Measurements from ENCODE around the gene ANP32A. TPM values are rescaled to one million over a fixed set of nuclear protein-coding genes. Genes with fewer than 3 reads are reported as not detected.

The ANP32A gene
- total RNA-seq, 5 donors from 2014 or later (not counting 1 experiment from before 2014, with no cell fraction given) = 93.2 to 123 (median 116) TPM

- CTCF ChIA-PET = no interaction called here
- no peak overlapping the region for H3K27ac Mint-ChIP-seq
These were observed 87.0 kb downstream of the ANP32A start for GRCh38 chr15:68733666-68734065.

GRCh38 chr15:68732451-68732850 is 88.2 kb downstream of the ANP32A start:
- H3K4me3 ChIP-seq (ENCODE audit: control insufficient read depth in 1 of 2, extremely low read depth in 1 of 2, low read length in 1 of 2) = no peak overlapping the region
- H3K4me1 Mint-ChIP-seq = peaks cover 0 to 7% (median 5%) of the 10 kb centered on the region in 3 donors
- WGBS (ENCODE audit: insufficient coverage) = 88% methylated on average over 2 of the region's 2 CpGs
- H3K4me3 Mint-ChIP-seq = no peak overlapping the region
- no peaks in the 10 kb centered on the region for H3K36me3 ChIP-seq (ENCODE audit: control insufficient read depth in 2 of 2, extremely low read depth in 1 of 2, insufficient read depth in 1 of 2, low read length in 1 of 2)
- H3K27ac ChIP-seq (ENCODE audit: low read length) = no peak overlapping the region
- H3K27ac Mint-ChIP-seq = no peak overlapping the region
- no peaks in the 10 kb centered on the region for H3K4me1 ChIP-seq (ENCODE audit: control insufficient read depth in 1 of 2, extremely low read depth in 1 of 2, insufficient read depth in 2 of 2, low read length in 2 of 2)
- peaks cover 0 to 15% of the 10 kb centered on the region in 2 experiments for H3K27me3 ChIP-seq (replicated peaks in 1 of 2; ENCODE audit: control insufficient read depth in 2 of 2, extremely low read depth in 1 of 2, insufficient read depth in 2 of 2, low read length in 1 of 2)
- CTCF ChIA-PET = interaction anchor here (1.2 to 2.1 kb wide), 2 partner anchors 96 to 143 kb away, joined by 3 to 13 read pairs; no protein-coding TSS in a partner anchor
- POLR2A ChIA-PET = no interaction called here
- H3K27me3 Mint-ChIP-seq = no peaks in the 10 kb centered on the region
- ATAC-seq (replicated peaks in 1 of 4) (no peak), DNase-seq (no peak)
- H3K36me3 Mint-ChIP-seq = no peaks in the 10 kb centered on the region
- H3K9me3 Mint-ChIP-seq = no peaks in the 10 kb centered on the region
- no peaks in the 10 kb centered on the region for H3K9me3 ChIP-seq

More at GRCh38 chr15:68733666-68734065, 87.0 kb downstream of the ANP32A start:
- H3K27me3 Mint-ChIP-seq = no peaks in the 10 kb centered on the region
- H3K36me3 Mint-ChIP-seq = no peaks in the 10 kb centered on the region
- no peak for DNase-seq
- POLR2A ChIA-PET = no interaction called here
- Histone ChIP-seq H3K27ac (ENCODE audit: low read length) (no peak overlapping the region), H3K4me1 (ENCODE audit: control insufficient read depth in 1 of 2, extremely low read depth in 1 of 2, insufficient read depth in 2 of 2, low read length in 2 of 2) (no peaks in the 10 kb centered on the region), H3K27me3 (replicated peaks in 1 of 2; ENCODE audit: control insufficient read depth in 2 of 2, extremely low read depth in 1 of 2, insufficient read depth in 2 of 2, low read length in 1 of 2) (peaks cover 0 to 10% of the 10 kb centered on the region in 2 experiments), H3K4me3 (ENCODE audit: control insufficient read depth in 1 of 2, extremely low read depth in 1 of 2, low read length in 1 of 2) (no peak overlapping the region), H3K9me3 (no peaks in the 10 kb centered on the region), H3K36me3 (ENCODE audit: control insufficient read depth in 2 of 2, extremely low read depth in 1 of 2, insufficient read depth in 1 of 2, low read length in 1 of 2) (no peaks in the 10 kb centered on the region)
- no peak overlapping the region for H3K4me3 Mint-ChIP-seq
- no peaks in the 10 kb centered on the region for H3K9me3 Mint-ChIP-seq
- no peak for ATAC-seq (replicated peaks in 1 of 4)
- WGBS (ENCODE audit: insufficient coverage) = 36% methylated on average over 5 of the region's 6 CpGs
- peaks cover 0 to 7% (median 5%) of the 10 kb centered on the region in 3 donors for H3K4me1 Mint-ChIP-seq

- no peaks in the 10 kb centered on the region for H3K27me3 Mint-ChIP-seq
These were observed 89.5 kb downstream of the ANP32A start for GRCh38 chr15:68730976-68731897.

GRCh38 chr15:68730471-68730919 is 90.2 kb downstream of the ANP32A start:
- Histone ChIP-seq H3K36me3 (ENCODE audit: control insufficient read depth in 2 of 2, extremely low read depth in 1 of 2, insufficient read depth in 1 of 2, low read length in 1 of 2) (no peaks in the 10 kb centered on the region), H3K4me1 (ENCODE audit: control insufficient read depth in 1 of 2, extremely low read depth in 1 of 2, insufficient read depth in 2 of 2, low read length in 2 of 2) (no peaks in the 10 kb centered on the region), H3K27ac (ENCODE audit: low read length) (no peak overlapping the region), H3K27me3 (replicated peaks in 1 of 2; ENCODE audit: control insufficient read depth in 2 of 2, extremely low read depth in 1 of 2, insufficient read depth in 2 of 2, low read length in 1 of 2) (peaks cover 0 to 28% of the 10 kb centered on the region in 2 experiments), H3K9me3 (no peaks in the 10 kb centered on the region), H3K4me3 (ENCODE audit: control insufficient read depth in 1 of 2, extremely low read depth in 1 of 2, low read length in 1 of 2) (no peak overlapping the region)
- H3K4me3 Mint-ChIP-seq = no peak overlapping the region
- WGBS (ENCODE audit: insufficient coverage) = 57% methylated on average over 3 of the region's 6 CpGs
- no peaks in the 10 kb centered on the region for H3K9me3 Mint-ChIP-seq
- H3K4me1 Mint-ChIP-seq = peaks cover 0 to 7% (median 5%) of the 10 kb centered on the region in 3 donors
- H3K27ac Mint-ChIP-seq = no peak overlapping the region
- ATAC-seq (replicated peaks in 1 of 4) (no peak), DNase-seq (peak in 19 of 35 experiments; percentile 4 to 56 (median 13))
- no peaks in the 10 kb centered on the region for H3K36me3 Mint-ChIP-seq
- POLR2A ChIA-PET = no interaction called here
- H3K27me3 Mint-ChIP-seq = peaks cover 0 to 4% of the 10 kb centered on the region in 2 donors
- CTCF ChIA-PET = interaction anchor here in 1 of 2 donors (2.1 kb wide), 1 partner anchor 145 kb away, joined by 13 read pairs; no protein-coding TSS in a partner anchor

More at GRCh38 chr15:68730976-68731897, 89.5 kb downstream of the ANP32A start:
- Mint-ChIP-seq H3K4me1 (peaks cover 0 to 7% (median 5%) of the 10 kb centered on the region in 3 donors), H3K9me3 (no peaks in the 10 kb centered on the region), H3K4me3 (no peak overlapping the region), H3K27ac (no peak overlapping the region), H3K36me3 (no peaks in the 10 kb centered on the region)
- no peak overlapping the region for H3K27ac ChIP-seq (ENCODE audit: low read length)
- H3K27me3 ChIP-seq (replicated peaks in 1 of 2; ENCODE audit: control insufficient read depth in 2 of 2, extremely low read depth in 1 of 2, insufficient read depth in 2 of 2, low read length in 1 of 2) = peaks cover 0 to 21% of the 10 kb centered on the region in 2 experiments
- H3K9me3 ChIP-seq = no peaks in the 10 kb centered on the region
- H3K4me1 ChIP-seq (ENCODE audit: control insufficient read depth in 1 of 2, extremely low read depth in 1 of 2, insufficient read depth in 2 of 2, low read length in 2 of 2) = no peaks in the 10 kb centered on the region
- WGBS (ENCODE audit: insufficient coverage) = 68% methylated on average over 12 of the region's 15 CpGs
- ATAC-seq (replicated peaks in 1 of 4) (no peak), DNase-seq (no peak)
- H3K36me3 ChIP-seq (ENCODE audit: control insufficient read depth in 2 of 2, extremely low read depth in 1 of 2, insufficient read depth in 1 of 2, low read length in 1 of 2) = no peaks in the 10 kb centered on the region
- no peak overlapping the region for H3K4me3 ChIP-seq (ENCODE audit: control insufficient read depth in 1 of 2, extremely low read depth in 1 of 2, low read length in 1 of 2)
- ChIA-PET POLR2A (no interaction called here), CTCF (interaction anchor here (0.6 to 2.1 kb wide), 5 partner anchors 54 to 144 kb away, joined by 3 to 13 read pairs (median 6); no protein-coding TSS in a partner anchor)

- Mint-ChIP-seq H3K27ac (no peak overlapping the region), H3K36me3 (no peaks in the 10 kb centered on the region), H3K9me3 (no peaks in the 10 kb centered on the region), H3K27me3 (peaks cover 0 to 4% of the 10 kb centered on the region in 2 donors), H3K4me1 (peaks cover 0 to 5% (median 5%) of the 10 kb centered on the region in 3 donors), H3K4me3 (no peak overlapping the region)
- Histone ChIP-seq H3K4me1 (ENCODE audit: control insufficient read depth in 1 of 2, extremely low read depth in 1 of 2, insufficient read depth in 2 of 2, low read length in 2 of 2) (no peaks in the 10 kb centered on the region), H3K4me3 (ENCODE audit: control insufficient read depth in 1 of 2, extremely low read depth in 1 of 2, low read length in 1 of 2) (no peak overlapping the region), H3K36me3 (ENCODE audit: control insufficient read depth in 2 of 2, extremely low read depth in 1 of 2, insufficient read depth in 1 of 2, low read length in 1 of 2) (no peaks in the 10 kb centered on the region), H3K27me3 (replicated peaks in 1 of 2; ENCODE audit: control insufficient read depth in 2 of 2, extremely low read depth in 1 of 2, insufficient read depth in 2 of 2, low read length in 1 of 2) (peaks cover 0 to 28% of the 10 kb centered on the region in 2 experiments), H3K9me3 (no peaks in the 10 kb centered on the region), H3K27ac (ENCODE audit: low read length) (no peak overlapping the region)
- ChIA-PET POLR2A (no interaction called here), CTCF (interaction anchor here in 1 of 2 donors (0.6 kb wide), 2 partner anchors 26 to 146 kb away, joined by 3 read pairs; no protein-coding TSS in a partner anchor)
- no peak for ATAC-seq (replicated peaks in 1 of 4)
- DNase-seq = no peak
- WGBS (ENCODE audit: insufficient coverage) = 67% methylated on average over 1 of the region's 8 CpGs
These were observed 90.8 kb downstream of the ANP32A start for GRCh38 chr15:68729789-68730411.

Data from T-cell (primary cell).